B cell (primary cell): ENCODE measurements around the gene BRWD1. TPM values are rescaled to one million over a fixed set of nuclear protein-coding genes. Genes with fewer than 3 reads are reported as not detected.

ENCODE experiments used
- ATAC-seq: fragments of 200-7000 bp; cut with Tn5 transposase; one replicate; pipeline ENCODE4 v1.10.0; 2021; ENCODE audit warnings: low read depth, mild to moderate bottlenecking, moderate number of reproducible peaks, moderate library complexity
- CTCF ChIA-PET: fragments of 350-600 bp; sonication (Branson Sonifier 250); formaldehyde crosslinking; loops from one replicate; lab custom pipeline; 2021; ENCODE audit warnings: antibody characterized with exemption, inconsistent platforms; lab: Charles Lee
- POLR2A ChIA-PET: fragments of 350-600 bp; sonication (Branson Sonifier 250); formaldehyde crosslinking; loops from one replicate; lab custom pipeline; 2021; ENCODE audit warnings: antibody characterized with exemption; lab: Charles Lee
- DNase-seq: peaks from one replicate; pipeline ENCODE4 v3.0.0; 2013
- H2AFZ ChIP-seq: 2 replicates; pipeline ENCODE4 v1.6.1; 2012; ENCODE audit warnings: mild to moderate bottlenecking, low read depth, low read length; ENCODE audit not compliant: insufficient read depth, poor library complexity, severe bottlenecking
- H3K27ac ChIP-seq, 2 donors: 1 replicate in 1 of 2; 2 replicates in 1 of 2; pipeline ENCODE4 v1.5.1; 2012 to 2013; ENCODE audit warnings: low read length in 2 of 2, mild to moderate bottlenecking in 2 of 2, moderate library complexity in 1 of 2
- H3K27me3 ChIP-seq, 4 experiments: fragments of 200-600 bp in 1 of 4; sonication (generic) in 1 of 4; replicated peaks in 1 of 4; 1 replicate in 2 of 4; 2 replicates in 2 of 4; pipeline versions ENCODE4 v1.6.1 to v1.7.0; 2013 to 2016; ENCODE audit warnings: low read length in 3 of 4, mild to moderate bottlenecking in 2 of 4, mixed read lengths in 1 of 4, moderate library complexity in 1 of 4; ENCODE audit not compliant: insufficient read depth in 4 of 4, control insufficient read depth in 3 of 4; ENCODE audit errors: control extremely low read depth in 1 of 4
- H3K36me3 ChIP-seq, 2 experiments: replicated peaks in 1 of 2; 1 replicate in 1 of 2; 2 replicates in 1 of 2; pipeline versions ENCODE4 v1.6.1 to v1.7.1; 2013; ENCODE audit warnings: low read length in 1 of 2; ENCODE audit not compliant: insufficient read depth in 2 of 2, control insufficient read depth in 1 of 2; ENCODE audit errors: control extremely low read depth in 1 of 2, extremely low read depth in 1 of 2
- H3K4me1 ChIP-seq, 2 donors: fragments of 200-600 bp in 1 of 2; sonication (generic) in 1 of 2; 1 replicate in 1 of 2; 2 replicates in 1 of 2; pipeline versions ENCODE4 v1.5.1 to v1.6.1; 2013 to 2017; ENCODE audit warnings: low read length in 2 of 2; ENCODE audit not compliant: control insufficient read depth in 2 of 2, insufficient read depth in 2 of 2
- H3K4me2 ChIP-seq: replicated peaks from 2 replicates; pipeline ENCODE3; 2012; ENCODE audit warnings: mild to moderate bottlenecking, low read depth, low read length; ENCODE audit not compliant: poor library complexity, severe bottlenecking
- H3K4me3 ChIP-seq, 5 experiments: fragments of 200-600 bp in 1 of 5; sonication (generic) in 1 of 5; 1 replicate in 3 of 5; 2 replicates in 2 of 5; pipeline versions ENCODE4 v1.5.1 to v1.7.0; 2011 to 2016; ENCODE audit warnings: low read length in 4 of 5, mild to moderate bottlenecking in 4 of 5, low read depth in 2 of 5, control low read depth in 1 of 5, moderate library complexity in 1 of 5; ENCODE audit not compliant: insufficient read depth in 1 of 5; ENCODE audit errors: control extremely low read depth in 1 of 5, extremely low read depth in 1 of 5
- H3K79me2 ChIP-seq: fragments of 200-600 bp; sonication (generic); one replicate; pipeline ENCODE4 v1.6.0; 2016; ENCODE audit warnings: low read length; ENCODE audit not compliant: control insufficient read depth, insufficient read depth
- H3K9ac ChIP-seq: fragments of 200-600 bp; sonication (generic); 2 replicates; pipeline ENCODE4 v1.6.1; 2017; ENCODE audit warnings: mild to moderate bottlenecking, low read length, moderate library complexity
- H3K9me3 ChIP-seq, 3 donors: one replicate each; pipeline versions ENCODE4 v1.6.1 to v1.7.1; 2013; ENCODE audit warnings: low read length in 2 of 3; ENCODE audit not compliant: control insufficient read depth in 2 of 3, insufficient read depth in 1 of 3; ENCODE audit errors: control extremely low read depth in 1 of 3
- H4K20me1 ChIP-seq: 2 replicates; pipeline ENCODE4 v1.6.0; 2012; ENCODE audit warnings: mild to moderate bottlenecking, low read length; ENCODE audit not compliant: insufficient read depth, control insufficient read depth, poor library complexity, severe bottlenecking
- H3K27ac Mint-ChIP-seq: one replicate; pipeline ENCODE4 v1.8.0; 2021; ENCODE audit warnings: mixed read lengths
- H3K27me3 Mint-ChIP-seq: one replicate; pipeline ENCODE4 v1.8.0; 2021; ENCODE audit warnings: mixed read lengths
- H3K4me1 Mint-ChIP-seq: one replicate; pipeline ENCODE4 v1.8.0; 2021; ENCODE audit warnings: mixed read lengths
- H3K4me3 Mint-ChIP-seq: one replicate; pipeline ENCODE4 v1.8.0; 2021; ENCODE audit warnings: mixed read lengths
- H3K9me3 Mint-ChIP-seq: one replicate; pipeline ENCODE4 v1.8.0; 2022; ENCODE audit warnings: mixed read lengths; ENCODE audit not compliant: insufficient read depth
- CTCF ChIP-seq: fragments of 200-600 bp; IDR thresholded peaks from one replicate; pipeline ENCODE4 v1.8.0; 2022; ENCODE audit warnings: antibody characterized with exemption, mild to moderate bottlenecking
- EZH2 ChIP-seq: IDR thresholded peaks from 2 replicates; pipeline ENCODE4 v1.6.1; 2012; ENCODE audit warnings: borderline replicate concordance, low read depth, mild to moderate bottlenecking, moderate library complexity, low read length; ENCODE audit not compliant: insufficient read depth, poor library complexity, severe bottlenecking
- WGBS: methylation state at CpG from one replicate; pipeline ENCODE4 v1.1.5; 2013; ENCODE audit warnings: missing lambda C conversion rate; ENCODE audit not compliant: insufficient coverage; 5-methylcytosine and 5-hydroxymethylcytosine counted together
- intact Hi-C: fragments of 100-400 bp; cut with micrococcal nuclease; formaldehyde crosslinking; loops from one replicate; pipeline ENCODE4 v1.10.0; 2022
- polyA plus RNA-seq: library from polyadenylated mRNA; depleted of rRNA; stranded (reverse); fragments of >200 nt; gene quantifications from 2 replicates; pipeline ENCODE4 v1.2.3, GENCODE V29; 2012
- total RNA-seq, 2 donors: library from RNA; stranded (reverse); fragments of 120-200 nt in 1 of 2; gene quantifications; 1 replicate in 1 of 2; 2 replicates in 1 of 2; pipeline versions ENCODE4 v1.2.3 to v1.2.4, GENCODE V29; 2013 to 2022

Gene BRWD1
- total and polyA plus RNA-seq, 2 donors (not counting 1 experiment from before 2014, with no cell fraction given) = 9.4 to 93.9 TPM

DNA sequence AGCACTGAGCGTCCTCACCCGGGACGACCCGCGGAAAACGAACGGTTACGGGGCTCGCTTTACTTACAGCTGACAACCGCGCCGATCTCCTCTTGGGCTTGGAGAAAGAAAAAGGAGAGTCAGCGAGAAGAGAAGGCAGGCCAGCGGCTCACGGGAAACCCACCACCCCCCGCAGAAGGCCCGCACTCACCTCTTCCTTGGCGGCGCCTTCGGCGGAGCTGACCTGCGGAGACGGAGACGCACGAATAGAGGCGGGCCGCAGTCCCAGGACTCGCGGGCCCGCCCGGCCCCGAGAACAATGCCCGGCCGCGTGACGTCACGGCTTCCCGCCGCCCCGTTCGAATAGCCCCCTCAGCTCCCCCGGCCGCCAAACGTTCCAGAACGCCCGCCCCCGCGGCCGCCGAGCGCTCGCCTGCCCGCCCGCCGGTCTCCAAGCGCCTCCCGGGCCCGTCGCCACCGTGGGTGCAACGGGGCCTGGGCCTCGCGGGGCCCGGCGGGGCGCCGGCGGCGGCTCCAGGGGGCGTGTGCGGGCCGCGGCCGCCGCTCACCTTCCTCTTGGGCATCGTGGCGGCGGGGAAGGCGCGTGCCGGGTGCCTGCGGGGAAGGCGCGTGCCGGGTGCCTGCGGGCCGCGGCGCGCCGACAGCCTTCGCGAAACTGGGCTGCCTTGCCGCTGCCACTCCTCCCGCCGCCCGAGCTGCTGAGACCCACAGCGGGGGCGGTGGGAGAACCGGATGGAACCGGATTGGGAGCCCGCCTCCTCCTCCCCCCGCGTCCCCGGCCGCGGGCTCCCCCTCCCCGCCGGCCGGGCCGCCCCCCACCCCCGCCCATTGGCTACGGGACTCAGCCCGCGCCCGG is 35.2 kb upstream of the BRWD1 start, which contains the start of gene HMGN1:
Gene HMGN1 (minus strand): TSS at position 734 of the 856 bp plus-strand sequence. CDS start 171 bp downstream, at position 563.
- H3K9me3 Mint-ChIP-seq = no peaks in the 10 kb centered on the region
- peaks cover 21% of the 10 kb centered on the region for H4K20me1 ChIP-seq
- CTCF ChIA-PET = interaction anchor here (0.8 to 1.6 kb wide), 4 partner anchors 25 to 165 kb away, joined by 3 to 4 read pairs (median 4); partner anchors contain the start of gene BRWD1
- H3K79me2 ChIP-seq = peaks cover 27% of the 10 kb centered on the region
- peaks cover 4% of the 10 kb centered on the region for H3K27me3 Mint-ChIP-seq
- H3K4me3 Mint-ChIP-seq = peak within 1 kb of the TSS; percentile 98
- peaks cover 18 to 25% of the 10 kb centered on the region in 2 donors for H3K4me1 ChIP-seq
- ATAC-seq = peak; percentile 29
- peak within 1 kb of the TSS; percentile 99 for H3K27ac Mint-ChIP-seq
- TF ChIP-seq EZH2 (no peak), CTCF (no peak)
- DNase-seq = peak; percentile 92
- H2AFZ ChIP-seq = peak within 1 kb of the TSS; percentile 88
- peaks cover 0 to 29% of the 10 kb centered on the region in 2 experiments for H3K36me3 ChIP-seq
- H3K4me1 Mint-ChIP-seq = peaks cover 32% of the 10 kb centered on the region
- H3K4me3 ChIP-seq = peak within 1 kb of the TSS; percentile 81 to 89 (median 85)
- no peaks in the 10 kb centered on the region for H3K27me3 ChIP-seq
- peak within 1 kb of the TSS; percentile 86 for H3K4me2 ChIP-seq
- POLR2A ChIA-PET = interaction anchor here (0.6 to 3.7 kb wide), 7 partner anchors 32 to 165 kb away, joined by 3 to 47 read pairs (median 7); partner anchors contain the start of genes BRWD1 and PSMG1
- under 1% methylated on average over 101 of the region's 116 CpGs for WGBS
- H3K27ac ChIP-seq = peak within 1 kb of the TSS; percentile 80 to 87
- peak within 1 kb of the TSS; percentile 84 for H3K9ac ChIP-seq
- intact Hi-C loops = loop anchor here (1.0 kb wide), 5 partner anchors 32 to 165 kb away; partner anchors contain the start of genes BRWD1, LCA5L and PSMG1
- H3K9me3 ChIP-seq = no peaks in the 10 kb centered on the region
